ENCODE results near the gene IGLL1.
A peak's percentile ranks its signal among the peaks of the same experiment; 100 is the strongest.
"Not testable (repeated sequence)": the region's sequence is repeated elsewhere in the genome, so short reads cannot be mapped to it uniquely, and the experiment has no call there.

IGLL1 gene

GRCh38 chr22:23564276-23564675, 15.8 kb downstream of the IGLL1 start:
- DNase-seq (ENCODE audit: low spot score) = no peak
- no peak for FAIRE-seq

GRCh38 chr22:23563111-23563510, 17.0 kb downstream of the IGLL1 start:
- DNase-seq (ENCODE audit: low spot score) (no peak), FAIRE-seq (no peak)

GRCh38 chr22:23562186-23562585, 17.9 kb downstream of the IGLL1 start:
- FAIRE-seq (peak; percentile 75), DNase-seq (ENCODE audit: low spot score) (no peak)

GRCh38 chr22:23561025-23561510, 19.0 kb downstream of the IGLL1 start:
- not testable (repeated sequence) for FAIRE-seq; DNase-seq (ENCODE audit: low spot score)

- DNase-seq (ENCODE audit: low spot score); FAIRE-seq: not testable (repeated sequence)
Observed at GRCh38 chr22:23560215-23560614, 19.9 kb downstream of the IGLL1 start.

- no peak for FAIRE-seq
- DNase-seq (ENCODE audit: low spot score) = no peak
Observed at GRCh38 chr22:23557467-23557866, 22.6 kb downstream of the IGLL1 start.

GRCh38 chr22:23557036-23557435, 23.1 kb downstream of the IGLL1 start:
- FAIRE-seq = no peak
- DNase-seq (ENCODE audit: low spot score) = no peak

- DNase-seq (ENCODE audit: low spot score) (no peak), FAIRE-seq (peak; percentile 20)
Observed at GRCh38 chr22:23556026-23556620, 24.0 kb downstream of the IGLL1 start.

GRCh38 chr22:23555118-23555517, 25.0 kb downstream of the IGLL1 start:
- FAIRE-seq (no peak), DNase-seq (ENCODE audit: low spot score) (no peak)

- DNase-seq (ENCODE audit: low spot score) = no peak
- FAIRE-seq = peak; percentile 74
Observed at GRCh38 chr22:23553924-23554870, 25.9 kb downstream of the IGLL1 start.

GRCh38 chr22:23553438-23553837, 26.7 kb downstream of the IGLL1 start:
- peak; percentile 56 for FAIRE-seq

GRCh38 chr22:23552573-23552972, 27.5 kb downstream of the IGLL1 start:
- DNase-seq (ENCODE audit: low spot score) (no peak), FAIRE-seq (peak; percentile 93)

More at GRCh38 chr22:23553438-23553837, 26.7 kb downstream of the IGLL1 start:
- DNase-seq (ENCODE audit: low spot score) = no peak

- DNase-seq (ENCODE audit: low spot score) = no peak
Observed at GRCh38 chr22:23551385-23551784, 28.7 kb downstream of the IGLL1 start.

GRCh38 chr22:23550049-23550650, 29.9 kb downstream of the IGLL1 start:
- FAIRE-seq = no peak
- DNase-seq (ENCODE audit: low spot score) = no peak

More at GRCh38 chr22:23551385-23551784, 28.7 kb downstream of the IGLL1 start:
- FAIRE-seq = peak; percentile 55

- no peak for DNase-seq (ENCODE audit: low spot score)
- FAIRE-seq = no peak
Observed at GRCh38 chr22:23549198-23549595, 30.9 kb downstream of the IGLL1 start.

- no peak for FAIRE-seq
Observed at GRCh38 chr22:23548501-23549197, 31.4 kb downstream of the IGLL1 start.

GRCh38 chr22:23547818-23548500, 32.1 kb downstream of the IGLL1 start:
- peak; percentile 52 for FAIRE-seq
- no peak for DNase-seq (ENCODE audit: low spot score)

More at GRCh38 chr22:23548501-23549197, 31.4 kb downstream of the IGLL1 start:
- DNase-seq (ENCODE audit: low spot score) = no peak

GRCh38 chr22:23547382-23547781, 32.7 kb downstream of the IGLL1 start:
- DNase-seq (ENCODE audit: low spot score); FAIRE-seq: not testable (repeated sequence)

GRCh38 chr22:23544852-23545251, 35.2 kb downstream of the IGLL1 start:
- DNase-seq (ENCODE audit: low spot score) (no peak), FAIRE-seq (peak; percentile 63)

GRCh38 chr22:23543506-23544000, 36.5 kb downstream of the IGLL1 start:
- not testable (repeated sequence) for FAIRE-seq; DNase-seq (ENCODE audit: low spot score)
